ENCODE data around the gene RHOBTB1.
"Not testable (repeated sequence)": the region's sequence is repeated elsewhere in the genome, so short reads cannot be mapped to it uniquely, and the experiment has no call there.

The RHOBTB1 gene

DNA sequence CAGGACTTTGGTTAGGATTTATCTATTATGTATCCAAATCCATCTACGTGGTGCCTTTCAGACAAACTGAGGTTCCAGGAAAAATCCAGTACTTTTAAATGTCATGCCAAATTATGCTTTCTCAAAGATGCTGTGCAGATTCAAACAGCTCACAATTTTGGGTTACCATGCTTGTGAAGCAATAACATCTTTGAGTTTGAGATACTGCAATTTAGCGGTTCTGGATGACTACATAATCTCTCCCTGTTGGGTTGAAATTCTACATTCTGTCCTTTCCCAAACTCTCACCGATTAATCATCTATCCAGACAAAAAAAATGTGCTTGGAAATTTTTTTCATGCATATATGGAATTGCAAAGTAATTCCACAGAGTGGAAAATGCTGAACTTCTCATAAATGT is 3.5 kb downstream of the RHOBTB1 start:
- DNase-seq = no peak

DNA sequence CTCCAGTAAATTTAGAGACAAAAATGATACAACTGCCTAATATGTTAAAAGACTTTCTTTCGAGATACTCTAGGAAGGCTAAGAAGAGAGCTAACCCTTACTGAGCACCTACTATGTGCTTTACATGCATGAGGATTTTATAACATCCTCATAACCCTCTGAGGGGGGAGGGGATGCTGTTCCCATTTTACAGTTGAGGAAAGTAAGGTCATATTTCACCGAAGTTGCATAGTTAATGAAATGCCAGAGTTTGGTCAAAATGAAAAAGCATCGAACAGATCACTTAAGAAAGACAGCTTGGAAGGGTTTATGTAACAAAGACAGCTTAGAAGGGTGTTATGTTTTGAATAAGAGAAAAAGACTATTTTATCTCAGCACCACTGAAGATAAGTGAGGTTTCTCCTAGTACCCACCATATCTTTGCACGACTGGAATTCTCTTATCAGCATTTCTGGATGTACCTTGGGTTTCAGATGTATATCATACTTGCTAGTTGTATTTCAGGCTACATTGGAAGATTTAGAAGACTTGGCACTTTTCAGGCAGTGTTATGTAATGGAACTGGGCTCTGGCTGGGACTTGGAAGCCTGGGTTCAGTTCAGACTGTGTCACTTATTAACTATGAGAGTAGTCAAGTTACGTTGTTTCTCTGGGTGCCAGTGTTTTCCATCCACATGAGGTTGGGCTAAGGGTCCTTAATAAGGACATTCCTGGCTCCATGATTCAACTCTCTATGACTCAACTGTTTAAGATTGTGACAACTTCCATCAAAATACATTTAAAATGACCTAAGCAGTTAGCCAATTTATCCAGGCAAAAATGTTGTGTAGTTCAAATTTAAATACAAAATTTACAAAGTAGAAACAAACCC is 6.0 kb downstream of the RHOBTB1 start:
- DNase-seq = no peak

DNA sequence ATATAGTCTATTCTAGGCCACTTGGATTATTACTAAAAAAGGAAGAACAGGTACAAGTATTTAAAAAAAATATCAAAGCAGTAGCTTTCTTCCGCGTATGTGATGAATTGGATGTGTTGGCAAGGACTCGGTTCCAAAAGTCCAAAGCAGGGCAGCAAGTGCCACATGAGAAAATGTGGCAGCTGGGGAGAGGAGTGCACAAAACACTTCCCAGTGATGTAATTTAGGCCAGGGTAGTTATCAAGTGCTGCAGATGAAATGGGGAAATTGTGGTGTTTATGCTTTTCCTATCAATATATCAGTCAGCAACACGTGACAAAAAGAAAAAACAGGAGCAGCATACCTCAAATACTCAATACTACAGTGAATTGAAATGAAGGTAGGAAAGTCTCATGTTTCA is 7.0 kb downstream of the RHOBTB1 start:
- no peak for DNase-seq

DNA sequence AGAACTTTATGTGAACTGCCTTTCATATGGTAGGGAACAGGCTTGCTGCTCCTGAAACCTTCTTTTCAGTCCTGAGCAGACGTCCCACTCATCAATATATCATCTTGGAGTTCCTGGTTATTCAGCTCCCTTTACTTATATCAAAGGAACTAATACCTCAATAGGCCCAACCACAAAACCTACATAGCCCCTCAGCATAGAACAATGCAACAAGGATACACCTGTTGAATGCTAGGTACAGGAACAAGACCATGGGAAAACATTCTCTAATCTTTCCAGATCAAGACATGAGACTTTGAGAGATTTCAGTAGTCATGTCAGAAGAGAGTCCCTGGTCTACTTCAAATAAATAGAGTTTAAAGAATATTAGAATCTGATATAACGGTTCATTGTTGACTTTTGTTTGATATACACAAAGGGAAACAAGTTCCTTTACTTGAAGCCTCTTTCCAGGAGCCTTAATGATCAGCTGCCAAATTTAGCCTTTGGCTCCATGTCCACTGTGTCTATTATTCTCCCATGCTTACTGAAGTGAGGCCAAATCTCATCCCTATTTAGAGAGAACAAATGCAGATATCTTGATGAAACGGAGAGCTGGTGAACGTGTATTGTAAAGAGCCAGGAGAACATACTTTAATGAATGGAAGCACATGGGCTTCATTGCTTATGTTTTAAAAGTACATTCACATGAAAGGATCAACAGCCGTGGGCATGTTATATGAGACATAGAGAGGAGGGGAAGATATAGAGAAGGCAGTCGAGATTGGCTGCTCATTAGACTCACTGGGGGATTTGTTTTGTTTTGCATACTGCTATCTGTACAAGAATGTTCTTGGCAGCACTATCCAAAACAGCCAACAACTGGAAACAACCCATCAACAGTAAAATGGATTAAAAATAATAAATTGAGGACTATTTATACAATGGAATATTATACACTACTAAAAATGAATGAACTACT is 9.5 kb downstream of the RHOBTB1 start:
- DNase-seq = no peak

DNA sequence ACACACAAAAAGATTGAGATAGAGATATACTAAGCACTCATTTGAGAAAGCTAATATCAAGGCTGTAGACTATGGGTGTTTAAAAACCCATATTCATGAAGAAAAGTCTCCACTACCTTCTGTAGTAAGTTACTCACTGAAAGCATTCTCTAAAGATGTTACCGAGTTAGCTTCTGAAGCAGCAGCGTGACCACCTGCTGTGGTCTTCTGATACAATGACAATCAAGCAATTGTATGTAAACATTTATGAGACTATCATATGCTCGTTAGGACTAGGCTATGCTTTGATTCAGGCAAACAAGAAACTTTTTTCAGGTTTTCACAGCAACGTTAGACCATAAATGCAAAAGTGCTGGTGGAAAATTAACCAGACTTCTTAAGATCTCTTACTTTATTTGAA is 11.2 kb downstream of the RHOBTB1 start:
- no peak for DNase-seq

DNA sequence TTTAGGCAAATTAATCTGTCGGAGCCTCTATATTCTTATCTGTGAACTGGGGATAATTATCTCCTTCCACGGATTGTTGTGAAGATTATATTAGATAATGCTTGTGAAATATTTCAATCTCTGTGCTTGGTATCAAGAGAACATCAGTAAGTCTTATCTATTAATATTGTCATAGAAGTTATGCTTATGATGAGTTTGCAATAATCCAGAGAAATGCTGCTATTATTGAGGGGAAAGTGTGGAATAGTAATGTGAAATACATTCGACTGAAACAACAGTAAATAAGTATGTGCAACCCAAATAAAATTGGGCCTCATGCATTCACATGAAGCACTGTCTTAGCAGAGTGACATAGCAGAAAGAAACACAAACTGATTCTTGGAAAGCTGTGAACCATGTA is 13.7 kb downstream of the RHOBTB1 start:
- DNase-seq = no peak

DNA sequence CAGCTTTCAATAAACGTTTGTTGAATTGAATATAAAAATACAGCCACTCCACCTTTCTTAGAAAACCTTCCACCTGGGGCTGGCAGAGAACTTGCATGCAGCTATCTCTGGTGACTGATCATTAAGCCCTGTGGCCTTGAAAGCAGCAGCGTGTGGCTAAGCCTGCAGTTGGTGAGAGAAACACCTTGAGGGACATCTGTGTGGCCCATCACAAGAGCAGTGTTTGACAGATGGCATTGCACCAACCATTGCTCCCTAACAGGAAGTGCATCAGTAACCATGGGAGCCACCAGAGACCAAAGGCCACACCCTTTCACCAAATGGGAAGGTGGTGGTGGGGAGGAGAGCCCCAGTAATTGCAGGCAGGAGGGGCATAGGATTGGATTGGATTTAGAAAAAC is 22.4 kb downstream of the RHOBTB1 start:
- DNase-seq = no peak

DNA sequence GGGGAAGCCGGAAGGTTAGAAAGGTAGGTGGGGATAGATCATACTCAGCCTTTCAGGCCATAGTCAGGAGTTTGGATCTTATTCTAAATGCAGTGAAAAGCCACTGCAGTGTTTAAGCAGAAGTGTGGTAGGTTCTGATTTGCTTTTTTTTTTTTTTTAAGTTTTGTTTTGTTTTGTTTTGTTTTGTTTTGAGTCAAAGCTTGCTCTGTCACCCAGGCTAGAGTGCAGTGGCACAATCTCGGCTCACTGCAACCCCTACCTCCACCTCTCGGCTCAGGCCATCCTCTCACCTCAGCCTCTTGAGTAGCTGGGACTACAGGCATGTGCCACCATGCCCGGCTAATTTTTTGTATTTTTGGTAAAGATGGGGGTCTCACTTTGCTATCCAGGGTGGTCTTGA is 23.5 kb downstream of the RHOBTB1 start:
- no peak for DNase-seq

DNA sequence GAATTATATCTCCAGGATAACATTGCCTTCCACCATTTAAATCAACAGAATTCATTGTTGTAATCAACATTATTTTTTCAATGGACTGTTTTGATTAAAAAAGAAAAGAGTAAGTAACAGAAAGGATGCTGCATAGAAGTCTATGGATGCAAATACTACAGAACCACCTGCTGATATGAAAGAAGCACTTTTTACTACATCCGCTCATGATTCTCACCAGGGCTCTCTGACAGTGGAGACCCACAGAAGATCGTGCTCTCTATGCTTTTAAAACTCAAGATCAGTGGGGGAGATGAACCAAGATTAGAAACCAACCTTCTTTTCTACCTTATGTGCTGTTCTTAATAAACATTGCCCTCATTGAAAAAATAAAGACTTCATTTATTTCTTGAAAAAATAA is 24.4 kb downstream of the RHOBTB1 start:
- DNase-seq = no peak

DNA sequence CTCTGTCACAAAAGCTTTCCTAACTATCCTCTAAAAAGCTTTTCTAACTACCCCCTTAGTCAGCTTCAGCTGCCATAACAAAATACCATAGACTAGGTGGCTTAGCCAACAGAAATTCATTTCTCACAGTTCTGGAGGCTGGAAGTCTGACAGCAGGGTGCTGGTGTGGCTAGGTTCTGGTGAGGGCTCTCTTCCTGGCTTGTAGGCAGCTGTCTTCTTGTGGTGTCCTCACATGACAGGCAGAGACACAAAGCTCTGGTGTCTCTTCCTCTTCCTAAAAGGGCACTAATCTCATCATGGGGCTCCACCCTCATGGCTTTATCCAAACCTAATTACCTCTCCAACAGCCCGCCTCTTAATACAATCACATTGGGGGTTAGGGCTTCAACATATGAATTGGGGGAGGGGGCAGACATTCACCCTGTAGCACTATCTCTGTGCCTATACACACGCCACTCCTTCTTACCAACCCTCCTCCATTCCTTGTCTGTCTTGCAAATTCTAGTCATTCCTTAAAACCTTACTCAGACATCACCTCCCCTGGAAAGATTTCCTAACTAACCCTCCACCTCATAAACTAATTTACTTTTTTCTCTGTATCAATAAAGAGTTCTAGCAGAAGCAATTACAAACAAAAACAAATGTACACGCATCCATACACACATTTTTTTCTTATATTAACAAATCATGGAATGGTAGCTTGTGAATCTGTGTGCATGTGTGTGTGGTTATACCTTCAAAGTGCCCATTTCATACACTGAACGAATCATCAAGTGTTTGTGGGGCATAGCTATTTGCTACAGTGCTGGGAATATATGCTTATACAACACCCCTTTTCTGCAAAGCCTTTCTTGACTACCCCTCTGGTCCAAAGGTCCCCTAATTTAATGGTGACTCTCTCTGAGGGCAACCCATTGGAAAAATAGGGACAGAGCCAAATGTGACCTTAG is 26.4 kb downstream of the RHOBTB1 start:
- DNase-seq = no peak

DNA sequence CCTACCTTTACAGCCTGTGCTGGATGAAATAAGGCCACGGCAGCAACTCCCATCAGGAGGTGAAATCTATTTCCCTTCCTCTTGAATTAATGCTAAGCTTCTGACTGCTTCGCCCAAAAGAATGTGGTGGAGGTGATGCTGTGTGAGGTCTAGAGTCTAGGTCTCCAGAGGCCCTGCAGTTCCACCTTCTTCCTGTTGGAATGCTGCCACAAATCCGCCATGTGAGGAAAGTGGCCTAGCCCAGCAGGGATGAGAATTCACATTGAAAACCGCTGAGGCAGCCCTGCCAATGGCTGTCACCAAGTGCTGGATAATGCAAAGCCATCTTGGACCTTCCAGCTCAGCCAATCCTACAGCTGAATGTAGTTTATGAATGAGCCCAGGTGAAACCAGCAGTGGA is 28.0 kb downstream of the RHOBTB1 start:
- DNase-seq = no peak

DNA sequence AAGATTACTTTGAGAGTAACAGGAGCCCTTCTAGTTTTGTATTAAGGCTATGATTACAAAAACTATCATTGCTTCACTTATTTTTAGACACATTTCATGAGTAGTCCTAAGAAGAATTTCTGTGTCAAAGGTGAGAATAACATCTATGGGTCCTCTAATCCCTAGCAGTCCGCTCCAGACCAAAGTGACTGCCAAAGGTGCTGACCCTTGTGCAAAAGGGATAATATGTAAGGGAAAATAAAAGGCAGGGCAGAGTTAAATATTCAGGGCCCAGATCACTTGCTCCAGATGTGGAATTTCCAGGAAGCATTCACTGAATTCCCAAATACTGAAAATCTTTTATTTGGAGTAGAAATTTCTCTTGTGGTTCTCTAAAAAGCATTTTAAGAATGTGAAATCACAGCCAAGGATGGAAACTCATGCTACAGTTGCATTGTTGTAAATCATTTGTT is 29.3 kb downstream of the RHOBTB1 start:
- no peak for DNase-seq

DNA sequence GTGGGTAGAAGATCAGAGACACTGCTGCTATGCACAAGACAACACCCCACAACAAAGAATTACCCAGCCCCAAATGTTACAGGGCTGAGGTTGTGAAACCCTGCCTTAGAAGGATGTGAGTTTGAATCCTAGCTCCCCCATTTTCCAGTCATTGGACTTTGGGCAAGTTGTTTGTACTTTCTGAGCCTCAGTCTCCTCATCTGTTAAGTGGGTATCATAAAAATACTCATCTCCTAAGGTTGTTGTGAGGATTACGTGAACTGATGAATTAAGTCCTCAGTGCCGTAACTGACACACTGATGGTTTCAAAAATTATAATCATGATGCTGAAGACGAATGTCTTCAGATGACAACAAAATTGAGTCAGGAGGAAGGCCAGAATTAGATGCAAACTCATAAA is 30.3 kb downstream of the RHOBTB1 start:
- DNase-seq = no peak

DNA sequence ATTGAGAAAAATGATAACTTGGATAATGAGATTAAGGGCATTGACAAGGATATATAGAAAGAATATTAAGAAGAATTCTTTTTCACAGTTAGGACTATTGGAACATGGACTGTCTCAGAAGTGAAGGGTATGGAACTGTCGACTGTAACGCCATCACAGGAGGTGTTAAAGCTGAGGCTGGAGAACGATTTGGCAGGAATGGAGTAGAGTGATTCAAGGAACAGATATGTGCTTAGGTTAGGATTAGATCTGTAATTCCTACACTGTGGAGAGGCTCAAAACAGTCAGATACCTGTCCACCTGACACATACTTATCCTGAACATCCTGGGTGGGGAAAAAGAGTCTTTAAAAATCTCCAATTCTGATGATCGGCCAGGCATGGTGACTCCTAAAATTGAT is 30.9 kb downstream of the RHOBTB1 start:
- no peak for DNase-seq

DNA sequence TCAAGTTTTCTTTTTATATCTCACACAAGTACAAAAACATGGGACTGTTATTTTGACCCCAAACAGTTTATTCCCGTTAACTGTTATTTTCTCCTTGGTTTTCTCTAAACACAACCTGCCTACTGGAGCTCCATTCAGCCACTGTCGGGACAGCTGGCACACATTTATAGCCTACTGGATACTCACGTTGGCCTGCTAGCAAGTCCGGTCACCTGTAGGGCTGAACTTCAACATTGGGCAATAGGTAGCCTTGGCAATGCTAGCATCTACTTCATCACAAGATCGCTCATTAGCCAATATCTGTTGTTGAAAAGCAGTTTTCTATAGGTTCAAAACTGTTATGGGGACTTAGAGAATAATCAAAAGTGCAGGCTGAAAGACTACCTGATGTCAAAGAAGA is 32.3 kb downstream of the RHOBTB1 start:
- DNase-seq = no peak

DNA sequence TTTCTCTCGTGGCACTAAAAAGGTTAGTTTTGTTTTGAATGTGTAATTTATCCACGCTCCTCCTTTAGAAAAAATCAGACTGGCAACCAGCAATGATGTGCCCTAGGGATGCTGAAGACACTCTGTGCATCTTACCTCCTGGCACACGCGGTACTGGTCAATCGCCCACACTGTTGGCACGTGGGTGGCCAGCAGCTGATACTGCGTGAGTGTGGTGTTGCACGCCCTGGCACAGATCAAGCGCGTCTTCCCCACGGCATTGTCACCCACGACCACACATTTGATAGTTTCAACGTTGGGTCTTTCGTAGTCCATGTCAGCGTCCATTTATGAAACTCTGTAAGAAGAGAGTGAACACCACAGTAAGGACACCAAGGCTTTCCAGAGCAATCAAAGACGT is 32.8 kb downstream of the RHOBTB1 start:
- no peak for DNase-seq

DNA sequence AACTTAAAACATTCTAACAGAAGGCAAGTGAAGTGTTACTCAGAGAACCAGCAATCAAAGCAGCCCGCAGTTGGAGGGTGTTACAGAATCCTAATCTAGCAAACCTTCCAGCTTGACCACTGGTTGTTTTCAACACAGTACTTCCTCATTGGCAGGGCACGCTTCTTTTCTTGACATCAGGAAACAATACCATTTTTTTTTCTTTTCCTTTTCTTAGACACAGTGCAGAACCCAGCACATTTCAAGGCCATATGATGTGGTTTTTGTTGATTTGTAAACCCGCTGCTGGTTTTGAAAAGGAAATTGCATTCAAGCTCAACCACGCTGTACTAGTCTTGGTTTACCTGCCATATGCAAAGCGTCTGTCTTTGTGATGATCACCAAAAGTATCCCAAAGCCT is 33.4 kb downstream of the RHOBTB1 start:
- DNase-seq = no peak

DNA sequence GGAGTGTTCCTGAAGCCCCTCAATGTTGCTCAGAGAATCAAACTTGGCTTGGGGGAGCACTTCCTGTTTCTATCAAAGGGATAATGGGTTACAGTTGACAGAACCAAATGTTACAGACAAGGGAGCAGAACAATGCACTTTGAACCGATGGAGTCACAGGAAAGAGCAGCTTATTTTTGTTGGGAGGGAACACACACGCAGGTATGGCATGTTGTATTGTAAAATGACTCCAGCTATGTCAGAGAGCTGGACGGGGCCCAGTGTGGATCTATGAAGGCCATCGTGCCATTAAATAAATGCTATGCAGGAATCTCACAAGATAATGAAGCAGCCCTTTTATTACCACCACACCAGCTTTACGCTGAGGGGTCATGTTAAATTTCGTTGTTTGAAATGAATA is 35.1 kb downstream of the RHOBTB1 start:
- no peak for DNase-seq

DNA sequence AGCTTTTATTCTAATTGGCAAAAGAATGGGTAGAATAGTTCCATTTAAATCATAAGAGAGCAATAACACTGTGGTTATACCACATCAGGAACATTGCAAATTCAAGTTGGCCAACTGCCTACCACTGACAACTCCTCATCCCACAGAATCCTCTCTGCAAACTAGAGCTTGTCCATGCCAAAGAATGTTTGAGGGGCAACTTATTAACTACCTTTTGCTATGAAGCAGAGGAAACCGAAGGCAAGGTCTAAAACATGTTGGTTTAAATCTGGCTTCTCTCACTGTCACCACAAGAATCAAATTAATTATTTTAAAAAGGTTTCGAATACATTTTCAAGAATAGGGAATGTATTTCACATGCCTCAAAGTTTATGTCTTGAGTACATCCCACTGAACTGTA is 36.0 kb downstream of the RHOBTB1 start:
- DNase-seq = no peak

DNA sequence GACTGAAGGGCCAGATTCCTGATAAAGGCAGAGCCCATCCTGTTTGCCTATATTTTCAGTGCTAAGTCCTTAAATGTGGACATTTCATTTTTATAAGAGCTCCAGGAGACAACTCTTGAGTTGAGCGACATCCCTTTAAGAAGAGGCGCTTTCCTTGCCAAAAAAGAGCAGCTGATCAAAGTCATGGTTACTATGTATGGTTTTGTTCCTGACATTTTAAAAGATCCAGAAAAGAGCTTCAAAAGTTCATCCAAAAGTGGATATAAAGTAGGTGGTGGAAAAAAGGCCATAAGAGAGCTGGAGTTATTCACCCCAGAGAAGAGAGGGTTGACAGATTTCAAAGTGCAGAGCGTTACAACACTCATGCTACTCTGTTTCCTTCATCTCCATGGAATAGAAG is 36.7 kb downstream of the RHOBTB1 start:
- DNase-seq = no peak

DNA sequence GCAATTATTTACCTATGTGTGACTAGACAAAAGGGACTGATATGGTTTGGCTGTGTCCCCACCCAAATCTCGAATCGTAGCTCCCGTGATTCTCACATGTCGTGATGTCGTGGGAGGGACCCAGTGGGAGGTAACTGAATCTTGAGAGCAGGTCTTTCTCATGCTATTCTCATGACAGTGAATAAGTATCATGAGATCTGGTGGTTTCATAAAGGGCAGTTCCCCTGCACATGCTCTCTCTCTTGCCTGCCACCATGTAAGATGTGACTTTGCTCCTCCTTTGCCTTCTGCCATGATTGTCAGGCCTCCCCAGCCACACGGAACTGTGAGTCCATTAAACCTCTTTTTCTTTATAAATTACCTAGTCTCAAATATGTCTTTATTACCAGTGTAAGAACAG is 37.2 kb downstream of the RHOBTB1 start:
- DNase-seq = not testable (repeated sequence)

DNA sequence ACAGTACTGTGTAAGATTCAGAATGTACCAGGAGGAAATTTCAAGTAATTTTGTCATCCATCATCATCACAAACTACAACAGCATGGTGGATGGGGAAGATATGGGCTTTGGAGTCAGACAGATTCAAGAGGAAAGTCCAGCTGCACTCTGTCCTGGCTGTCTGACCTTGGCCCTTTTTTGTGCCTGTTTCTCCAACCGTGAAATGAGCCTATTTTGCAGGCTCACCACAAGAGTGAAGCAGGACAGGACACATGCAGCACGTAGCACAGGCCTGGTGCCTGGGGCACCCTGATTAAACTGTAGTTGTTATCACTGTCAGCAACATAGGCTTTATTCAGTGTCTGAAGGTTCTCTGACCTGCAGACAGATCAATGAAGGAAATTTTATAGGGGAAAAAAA is 37.6 kb downstream of the RHOBTB1 start:
- DNase-seq = no peak

DNA sequence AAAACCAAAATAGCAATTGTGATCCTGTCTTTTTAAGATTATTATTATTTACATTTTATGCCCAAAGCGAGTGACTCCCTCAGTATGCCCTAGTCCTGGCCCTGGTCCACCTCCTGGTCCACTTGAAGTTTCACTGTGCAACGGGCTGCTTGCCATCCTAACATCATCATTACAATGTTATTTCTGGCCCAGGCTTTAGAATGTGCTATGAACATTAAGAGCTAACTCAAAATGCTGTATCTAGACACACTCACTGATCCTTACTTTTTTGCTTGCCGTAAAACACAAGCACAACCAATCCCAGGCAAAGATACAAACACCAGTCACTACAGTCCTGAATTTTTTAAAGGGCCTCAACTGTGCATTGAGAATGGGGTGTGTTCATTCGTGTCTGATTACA is 38.4 kb downstream of the RHOBTB1 start:
- DNase-seq = no peak

Data from NCI-H526 treated with DMSO at 0.1 percent for 48 hours (cell line).